ENCODE data around the gene ENPP3. TPM values are rescaled to one million over a fixed set of nuclear protein-coding genes. Genes with fewer than 3 reads are reported as not detected.

Gene ENPP3
- total RNA-seq, 1 experiment from 2014 or later: 0.15 TPM

GRCh38 chr6:131693384-131693783, 56.3 kb downstream of the ENPP3 start:
- Histone ChIP-seq H3K79me1 (ENCODE audit: insufficient read depth, low read depth, low read length, poor library complexity, severe bottlenecking) (no peaks in the 10 kb centered on the region), H3T11ph (ENCODE audit: low read length) (no peak overlapping the region), H3K79me2 (ENCODE audit: insufficient read depth, low read length) (no peaks in the 10 kb centered on the region), H3K56ac (ENCODE audit: insufficient read length, low read depth, low read length) (no peak overlapping the region), H2BK120ac (ENCODE audit: low read depth, low read length, poor library complexity, severe bottlenecking) (no peak overlapping the region), H3K9ac (ENCODE audit: extremely low read depth, insufficient read length, low read length) (no peak overlapping the region), H2AFZ (ENCODE audit: low read length) (no peak overlapping the region), H3K23me2 (ENCODE audit: insufficient read length, low read depth, low read length, poor library complexity, severe bottlenecking) (no peaks in the 10 kb centered on the region), H4K91ac (ENCODE audit: insufficient read length, low read depth, low read length) (no peak overlapping the region), H3K9me3 (ENCODE audit: control insufficient read depth, low read depth, low read length) (no peaks in the 10 kb centered on the region), H4K8ac (replicated peaks; ENCODE audit: insufficient read length, low read depth, low read length) (no peak overlapping the region), H4K20me1 (ENCODE audit: control insufficient read depth, insufficient read depth, insufficient read length) (no peaks in the 10 kb centered on the region), H3K27me3 (ENCODE audit: insufficient read depth, low read length) (no peaks in the 10 kb centered on the region), H3K23ac (ENCODE audit: insufficient read length, low read depth, low read length) (no peak overlapping the region), H2BK5ac (ENCODE audit: insufficient read length, low read length) (no peak overlapping the region), H3K27ac (ENCODE audit: insufficient read length, low read depth, low read length) (no peak overlapping the region), H3K18ac (ENCODE audit: insufficient read length, low read depth, low read length) (no peak overlapping the region), H2BK15ac (ENCODE audit: low read depth, low read length) (no peak overlapping the region), H3K4ac (ENCODE audit: low read depth, low read length) (no peak overlapping the region), H2BK12ac (ENCODE audit: insufficient read length, low read depth, low read length) (no peak overlapping the region), H4K5ac (ENCODE audit: insufficient read length, low read depth, low read length) (no peak overlapping the region), H3K4me1 (ENCODE audit: insufficient read depth, low read length) (no peaks in the 10 kb centered on the region; the same call in 1 of the 2 replicates), H2AK5ac (ENCODE audit: insufficient read length, low read length) (no peak overlapping the region), H2BK20ac (ENCODE audit: low read depth, low read length, poor library complexity, severe bottlenecking) (no peak overlapping the region), H3K4me2 (ENCODE audit: insufficient read depth, insufficient read length, low read length) (peak overlapping the region; percentile 4), H3K14ac (ENCODE audit: insufficient read depth, low read length) (no peak overlapping the region)
- TF ChIP-seq CTCF (conservative IDR thresholded peaks at IDR 0.05): no peak
- peaks cover 10 to 12% of the 10 kb centered on the region in 2 experiments for H3K4me1 Mint-ChIP-seq
- no peaks in the 10 kb centered on the region; a peak in 1 of 5 replicates for H3K9me3 Mint-ChIP-seq
- peaks cover 10% of the 10 kb centered on the region for H3K27me3 Mint-ChIP-seq (ENCODE audit: low read depth)
- no peak for DNase-seq
- no peaks in the 10 kb centered on the region for H3K36me3 Mint-ChIP-seq (ENCODE audit: insufficient read depth in 1 of 3, low read depth in 3 of 3)
- no peak overlapping the region for H3K27ac Mint-ChIP-seq
- no CpG with 5 or more reads among the region's 5 CpGs for WGBS (ENCODE audit: extremely low coverage, insufficient read length, low lambda C conversion rate)
- no peak overlapping the region for H3K4me3 Mint-ChIP-seq

All from H9 (cell line).